GM20000 (cell line): ENCODE results near the gene ZKSCAN4.
A peak's percentile ranks its signal among the peaks of the same experiment; 100 is the strongest.

Experiments used
- DNase-seq: peaks from one replicate; pipeline ENCODE4 v3.0.0; 2012; ENCODE audit warnings: low spot score
- CTCF ChIP-seq: IDR thresholded peaks from 2 replicates; pipeline ENCODE4 v1.5.1; 2012; ENCODE audit warnings: mild to moderate bottlenecking, control low read depth; ENCODE audit errors: extremely low read depth, missing control alignments

ZKSCAN4 gene

GRCh38 chr6:28280595-28281287 is 28.7 kb upstream of the ZKSCAN4 start:
- no peak for TF ChIP-seq CTCF
- no peak for DNase-seq

DNA sequence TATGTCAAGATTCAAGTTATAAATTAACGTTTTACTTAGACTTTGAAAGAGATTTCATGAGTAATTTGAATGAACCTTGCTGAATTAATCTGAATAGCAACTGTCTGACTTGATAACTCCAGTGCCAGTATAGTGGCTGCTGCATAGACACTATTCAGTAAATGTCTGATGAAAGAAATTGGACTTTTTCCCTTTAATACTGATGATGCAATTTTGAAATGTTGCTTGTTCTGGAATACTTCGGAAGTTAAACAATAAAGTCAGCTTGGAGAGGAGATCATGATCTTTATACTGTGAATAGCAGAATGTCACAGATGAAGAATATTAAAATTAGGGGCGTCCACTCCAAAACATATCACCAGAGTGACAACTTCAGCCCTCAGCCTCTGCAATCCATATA is 25.7 kb upstream of the ZKSCAN4 start:
- no peak for DNase-seq
- TF ChIP-seq CTCF: no peak

GRCh38 chr6:28274888-28275287 is 22.8 kb upstream of the ZKSCAN4 start:
- DNase-seq: no peak
- no peak for TF ChIP-seq CTCF

DNA sequence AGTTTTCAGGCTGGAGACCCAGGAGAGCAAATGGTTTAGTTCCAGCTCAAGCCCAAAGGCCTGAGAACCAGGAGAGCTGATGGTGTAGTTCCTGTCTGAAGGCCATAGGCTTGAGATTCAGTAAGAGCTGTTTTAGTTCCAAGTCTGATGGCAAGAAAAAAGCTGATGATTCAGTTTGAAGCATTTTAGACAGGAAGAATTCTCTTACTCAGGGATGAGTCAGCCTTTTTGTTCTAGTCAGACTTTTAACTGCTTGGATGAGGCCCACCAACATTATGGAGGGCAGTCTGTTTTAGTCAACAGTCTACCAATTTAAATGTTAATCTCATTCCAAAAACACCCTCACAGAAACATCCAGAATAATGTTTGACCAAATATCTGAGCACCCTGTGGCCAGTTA is 17.4 kb upstream of the ZKSCAN4 start:
- TF ChIP-seq CTCF: no peak
- no peak for DNase-seq

- no peak for DNase-seq
- TF ChIP-seq CTCF: no peak
These were observed 15.6 kb upstream of the ZKSCAN4 start for GRCh38 chr6:28267695-28268059.

DNA sequence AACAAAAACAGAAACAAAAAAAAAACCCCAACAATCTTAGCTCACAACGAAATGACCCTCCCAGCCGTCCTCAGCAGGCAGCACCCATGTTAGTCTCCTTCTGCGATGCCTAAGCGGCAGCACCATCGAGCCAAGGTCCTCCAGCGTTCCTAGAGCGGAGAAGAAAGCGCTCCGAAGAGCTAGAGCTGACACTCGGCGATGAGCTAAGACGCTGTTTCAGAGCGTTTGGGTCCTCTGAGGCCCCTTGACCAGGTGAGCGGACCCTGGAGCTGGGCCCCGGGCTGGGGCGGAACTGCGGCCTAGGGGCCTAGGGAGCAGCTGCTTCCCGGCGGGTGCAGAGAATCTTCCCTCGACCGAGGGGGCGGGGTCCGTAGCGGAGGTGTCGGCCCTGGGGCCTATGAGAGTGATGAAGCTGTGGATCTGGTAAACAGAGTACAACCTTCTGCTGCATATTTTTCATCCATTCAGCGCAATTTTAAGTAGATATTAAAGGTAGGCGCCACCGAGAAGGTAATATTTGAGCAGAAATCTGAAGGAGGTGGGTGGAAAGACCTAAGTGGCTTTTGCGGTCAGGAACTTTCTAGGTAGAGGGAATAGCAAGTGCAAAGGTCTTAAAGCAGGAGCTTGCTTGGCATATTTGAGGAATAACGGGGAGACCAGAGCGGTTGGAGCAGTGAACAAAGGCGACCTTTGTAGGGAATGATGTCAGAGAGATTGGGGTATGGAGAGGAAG is 15.1 kb upstream of the ZKSCAN4 start, which contains the start of gene ZSCAN26:
Gene ZSCAN26, plus strand, starts transcription at position 182 of the 733 bp plus-strand sequence. CDS start 4,777 bp downstream, outside the sequence.
- no peak for TF ChIP-seq CTCF
- DNase-seq: peak; percentile 81

GRCh38 chr6:28266563-28266961 is 14.5 kb upstream of the ZKSCAN4 start:
- DNase-seq: no peak
- TF ChIP-seq CTCF: no peak
